Chondrocyte (in vitro differentiated cells): ENCODE results near the gene ASIC2. TPM values are rescaled to one million over a fixed set of nuclear protein-coding genes. Genes with fewer than 3 reads are reported as not detected.

Experiments
- DNase-seq: peaks from one replicate; pipeline ENCODE4 v3.0.0; 2021; ENCODE audit warnings: mixed read lengths, low spot score
- H3K27ac Mint-ChIP-seq: one replicate; pipeline ENCODE4 v1.8.0; 2021; ENCODE audit warnings: mild to moderate bottlenecking, moderate library complexity, mixed read lengths; ENCODE audit not compliant: unreplicated experiment
- H3K27me3 Mint-ChIP-seq: 2 replicates; pipeline ENCODE4 v1.8.0; 2021; ENCODE audit warnings: low read depth, mixed read lengths
- H3K36me3 Mint-ChIP-seq: 2 replicates; pipeline ENCODE4 v1.8.0; 2021; ENCODE audit warnings: low read depth, mixed read lengths
- H3K4me1 Mint-ChIP-seq: 2 replicates; pipeline ENCODE4 v1.8.0; 2021; ENCODE audit warnings: low read depth, mild to moderate bottlenecking, mixed read lengths
- H3K4me3 Mint-ChIP-seq: one replicate; pipeline ENCODE4 v1.8.0; 2021; ENCODE audit warnings: mild to moderate bottlenecking, moderate library complexity, mixed read lengths; ENCODE audit not compliant: unreplicated experiment
- H3K9me3 Mint-ChIP-seq: 2 replicates; pipeline ENCODE4 v1.8.0; 2021; ENCODE audit warnings: low read depth, mixed read lengths
- total RNA-seq: library from RNA; stranded (reverse); gene quantifications from 3 replicates; pipeline ENCODE4 v1.2.1, GENCODE V29; 2021
- TF ChIP-seq, protein P1 (sequence below): fragments of 200-600 bp; sonication (generic); IDR thresholded peaks from 2 replicates; pipeline ENCODE4 v1.5.0; 2021; ENCODE audit warnings: antibody characterized with exemption, mild to moderate bottlenecking, moderate library complexity

The ASIC2 gene
- total RNA-seq, 1 donor from 2014 or later = not detected

- Mint-ChIP-seq H3K4me3 (no peak overlapping the region), H3K36me3 (no peaks in the 10 kb centered on the region), H3K27me3 (peaks cover 3% of the 10 kb centered on the region), H3K9me3 (peaks cover 3% of the 10 kb centered on the region), H3K4me1 (no peaks in the 10 kb centered on the region), H3K27ac (no peak overlapping the region)
- TF ChIP-seq, protein P1, sequence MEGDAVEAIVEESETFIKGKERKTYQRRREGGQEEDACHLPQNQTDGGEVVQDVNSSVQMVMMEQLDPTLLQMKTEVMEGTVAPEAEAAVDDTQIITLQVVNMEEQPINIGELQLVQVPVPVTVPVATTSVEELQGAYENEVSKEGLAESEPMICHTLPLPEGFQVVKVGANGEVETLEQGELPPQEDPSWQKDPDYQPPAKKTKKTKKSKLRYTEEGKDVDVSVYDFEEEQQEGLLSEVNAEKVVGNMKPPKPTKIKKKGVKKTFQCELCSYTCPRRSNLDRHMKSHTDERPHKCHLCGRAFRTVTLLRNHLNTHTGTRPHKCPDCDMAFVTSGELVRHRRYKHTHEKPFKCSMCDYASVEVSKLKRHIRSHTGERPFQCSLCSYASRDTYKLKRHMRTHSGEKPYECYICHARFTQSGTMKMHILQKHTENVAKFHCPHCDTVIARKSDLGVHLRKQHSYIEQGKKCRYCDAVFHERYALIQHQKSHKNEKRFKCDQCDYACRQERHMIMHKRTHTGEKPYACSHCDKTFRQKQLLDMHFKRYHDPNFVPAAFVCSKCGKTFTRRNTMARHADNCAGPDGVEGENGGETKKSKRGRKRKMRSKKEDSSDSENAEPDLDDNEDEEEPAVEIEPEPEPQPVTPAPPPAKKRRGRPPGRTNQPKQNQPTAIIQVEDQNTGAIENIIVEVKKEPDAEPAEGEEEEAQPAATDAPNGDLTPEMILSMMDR = no peak
- no peak for DNase-seq
Observed at GRCh38 chr17:33140413-33141099, 152.5 kb downstream of the ASIC2 start.

- H3K27me3 Mint-ChIP-seq = peaks cover 4% of the 10 kb centered on the region
- no peak overlapping the region for H3K27ac Mint-ChIP-seq
- TF ChIP-seq, protein P1 = no peak
- no peak overlapping the region for H3K4me3 Mint-ChIP-seq
- H3K4me1 Mint-ChIP-seq = no peaks in the 10 kb centered on the region
- no peaks in the 10 kb centered on the region for H3K36me3 Mint-ChIP-seq
- peaks cover 3% of the 10 kb centered on the region for H3K9me3 Mint-ChIP-seq
- no peak for DNase-seq
Observed at GRCh38 chr17:33138627-33139026, 154.5 kb downstream of the ASIC2 start.

- no peak for DNase-seq
- Mint-ChIP-seq H3K4me1 (no peaks in the 10 kb centered on the region), H3K36me3 (no peaks in the 10 kb centered on the region), H3K4me3 (no peak overlapping the region), H3K9me3 (no peaks in the 10 kb centered on the region), H3K27me3 (peaks cover 11% of the 10 kb centered on the region), H3K27ac (no peak overlapping the region)
- TF ChIP-seq, protein P1 = no peak
Observed at GRCh38 chr17:33137426-33137825, 155.7 kb downstream of the ASIC2 start.

- Mint-ChIP-seq H3K9me3 (no peaks in the 10 kb centered on the region), H3K4me1 (no peaks in the 10 kb centered on the region), H3K36me3 (no peaks in the 10 kb centered on the region), H3K27ac (no peak overlapping the region), H3K27me3 (peaks cover 11% of the 10 kb centered on the region), H3K4me3 (no peak overlapping the region)
- TF ChIP-seq, protein P1 = no peak
- DNase-seq = no peak
Observed at GRCh38 chr17:33135691-33136090, 157.4 kb downstream of the ASIC2 start.

DNA sequence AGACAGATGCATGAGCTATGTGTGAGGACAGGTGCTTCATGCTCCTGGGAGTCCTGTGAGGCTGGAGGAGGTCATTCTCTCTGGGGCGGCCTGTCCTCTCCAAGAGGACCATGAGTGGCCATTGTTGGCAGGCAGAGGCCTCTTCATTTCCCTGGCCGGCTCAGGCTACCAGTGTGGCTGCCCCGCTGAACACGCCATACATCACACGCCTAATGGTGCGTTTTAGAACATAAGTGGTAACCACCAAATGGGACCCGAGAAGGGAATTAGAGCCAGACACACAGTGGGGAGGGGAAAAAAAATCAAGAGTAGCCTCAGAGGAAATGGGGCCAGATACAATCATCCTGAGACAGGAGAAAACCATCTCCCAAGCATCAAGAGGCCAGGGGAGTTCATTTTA is 161.5 kb downstream of the ASIC2 start:
- no peaks in the 10 kb centered on the region for H3K4me1 Mint-ChIP-seq
- no peak for DNase-seq
- TF ChIP-seq, protein P1 = no peak
- H3K27me3 Mint-ChIP-seq = peaks cover 11% of the 10 kb centered on the region
- no peak overlapping the region for H3K4me3 Mint-ChIP-seq
- H3K36me3 Mint-ChIP-seq = no peaks in the 10 kb centered on the region
- H3K9me3 Mint-ChIP-seq = no peaks in the 10 kb centered on the region
- H3K27ac Mint-ChIP-seq = no peak overlapping the region
